Measurements from ENCODE around the gene PLRG1. TPM values are rescaled to one million over a fixed set of nuclear protein-coding genes. Genes with fewer than 3 reads are reported as not detected.

The PLRG1 gene
- polyA plus RNA-seq, 1 donor from 2014 or later = 133 TPM

DNA sequence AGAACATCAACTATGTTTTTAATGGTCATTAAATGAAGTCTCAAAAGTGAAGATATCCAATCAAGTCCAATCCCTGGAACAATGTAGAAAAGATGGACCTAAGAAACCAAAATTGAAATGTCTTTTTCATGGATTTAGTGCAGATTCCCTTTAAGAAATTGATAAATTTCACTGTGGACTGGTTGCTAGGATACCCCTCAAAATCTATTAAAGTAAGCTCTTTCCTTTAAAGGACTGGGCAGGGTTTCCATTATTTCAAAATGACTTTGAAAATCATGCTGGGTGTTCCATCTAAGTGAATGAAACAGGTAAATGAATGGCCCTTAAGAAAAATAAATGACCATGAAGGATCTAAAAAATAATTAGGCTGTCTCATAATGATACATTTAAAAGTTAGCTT lies 28.6 kb downstream of the PLRG1 start:
- Histone ChIP-seq H3F3A (ENCODE audit: insufficient read depth, low read length, poor library complexity, severe bottlenecking) (no peaks in the 10 kb centered on the region), H3K27ac (ENCODE audit: low read length) (peak overlapping the region; percentile 16), H3K9me2 (ENCODE audit: insufficient read depth, low read length) (no peaks in the 10 kb centered on the region), H4K20me1 (ENCODE audit: insufficient read depth) (no peaks in the 10 kb centered on the region), H3K4me2 (ENCODE audit: low read length) (no peak overlapping the region), H3K36me3 (ENCODE audit: insufficient read depth, low read length) (no peaks in the 10 kb centered on the region), H3K9me3 (ENCODE audit: low read length) (no peaks in the 10 kb centered on the region), H2AFZ (ENCODE audit: low read depth, low read length) (no peak overlapping the region), H3K9ac (ENCODE audit: low read length) (no peak overlapping the region), H3K4me3 (ENCODE audit: low read length) (no peak overlapping the region), H3K79me2 (replicated peaks; ENCODE audit: insufficient read depth, low read length) (no peaks in the 10 kb centered on the region), H3K27me3 (ENCODE audit: insufficient read depth, low read depth, low read length) (no peaks in the 10 kb centered on the region)
- no peak for TF ChIP-seq EP300 (conservative IDR thresholded peaks at IDR 0.05; ENCODE audit: poor library complexity, severe bottlenecking)
- TF ChIP-seq POLR2AphosphoS5 (IDR thresholded peaks at IDR 0.05) = no peak
- TF ChIP-seq, protein P1, sequence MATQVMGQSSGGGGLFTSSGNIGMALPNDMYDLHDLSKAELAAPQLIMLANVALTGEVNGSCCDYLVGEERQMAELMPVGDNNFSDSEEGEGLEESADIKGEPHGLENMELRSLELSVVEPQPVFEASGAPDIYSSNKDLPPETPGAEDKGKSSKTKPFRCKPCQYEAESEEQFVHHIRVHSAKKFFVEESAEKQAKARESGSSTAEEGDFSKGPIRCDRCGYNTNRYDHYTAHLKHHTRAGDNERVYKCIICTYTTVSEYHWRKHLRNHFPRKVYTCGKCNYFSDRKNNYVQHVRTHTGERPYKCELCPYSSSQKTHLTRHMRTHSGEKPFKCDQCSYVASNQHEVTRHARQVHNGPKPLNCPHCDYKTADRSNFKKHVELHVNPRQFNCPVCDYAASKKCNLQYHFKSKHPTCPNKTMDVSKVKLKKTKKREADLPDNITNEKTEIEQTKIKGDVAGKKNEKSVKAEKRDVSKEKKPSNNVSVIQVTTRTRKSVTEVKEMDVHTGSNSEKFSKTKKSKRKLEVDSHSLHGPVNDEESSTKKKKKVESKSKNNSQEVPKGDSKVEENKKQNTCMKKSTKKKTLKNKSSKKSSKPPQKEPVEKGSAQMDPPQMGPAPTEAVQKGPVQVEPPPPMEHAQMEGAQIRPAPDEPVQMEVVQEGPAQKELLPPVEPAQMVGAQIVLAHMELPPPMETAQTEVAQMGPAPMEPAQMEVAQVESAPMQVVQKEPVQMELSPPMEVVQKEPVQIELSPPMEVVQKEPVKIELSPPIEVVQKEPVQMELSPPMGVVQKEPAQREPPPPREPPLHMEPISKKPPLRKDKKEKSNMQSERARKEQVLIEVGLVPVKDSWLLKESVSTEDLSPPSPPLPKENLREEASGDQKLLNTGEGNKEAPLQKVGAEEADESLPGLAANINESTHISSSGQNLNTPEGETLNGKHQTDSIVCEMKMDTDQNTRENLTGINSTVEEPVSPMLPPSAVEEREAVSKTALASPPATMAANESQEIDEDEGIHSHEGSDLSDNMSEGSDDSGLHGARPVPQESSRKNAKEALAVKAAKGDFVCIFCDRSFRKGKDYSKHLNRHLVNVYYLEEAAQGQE (IDR thresholded peaks at IDR 0.05; ENCODE audit: borderline replicate concordance) = no peak
- no peak for TF ChIP-seq RAD21 (conservative IDR thresholded peaks at IDR 0.05)
- TF ChIP-seq TAF1 (IDR thresholded peaks at IDR 0.05; ENCODE audit: low read depth) = no peak
- TF ChIP-seq EZH2 (IDR thresholded peaks at IDR 0.05; ENCODE audit: borderline replicate concordance, insufficient read depth, low read length, poor library complexity, severe bottlenecking) = no peak
- TF ChIP-seq SMC3 (conservative IDR thresholded peaks at IDR 0.05; ENCODE audit: poor library complexity) = no peak
- TF ChIP-seq MXI1 (conservative IDR thresholded peaks at IDR 0.05; ENCODE audit: poor library complexity, severe bottlenecking) = no peak
- TF ChIP-seq, protein P2, sequence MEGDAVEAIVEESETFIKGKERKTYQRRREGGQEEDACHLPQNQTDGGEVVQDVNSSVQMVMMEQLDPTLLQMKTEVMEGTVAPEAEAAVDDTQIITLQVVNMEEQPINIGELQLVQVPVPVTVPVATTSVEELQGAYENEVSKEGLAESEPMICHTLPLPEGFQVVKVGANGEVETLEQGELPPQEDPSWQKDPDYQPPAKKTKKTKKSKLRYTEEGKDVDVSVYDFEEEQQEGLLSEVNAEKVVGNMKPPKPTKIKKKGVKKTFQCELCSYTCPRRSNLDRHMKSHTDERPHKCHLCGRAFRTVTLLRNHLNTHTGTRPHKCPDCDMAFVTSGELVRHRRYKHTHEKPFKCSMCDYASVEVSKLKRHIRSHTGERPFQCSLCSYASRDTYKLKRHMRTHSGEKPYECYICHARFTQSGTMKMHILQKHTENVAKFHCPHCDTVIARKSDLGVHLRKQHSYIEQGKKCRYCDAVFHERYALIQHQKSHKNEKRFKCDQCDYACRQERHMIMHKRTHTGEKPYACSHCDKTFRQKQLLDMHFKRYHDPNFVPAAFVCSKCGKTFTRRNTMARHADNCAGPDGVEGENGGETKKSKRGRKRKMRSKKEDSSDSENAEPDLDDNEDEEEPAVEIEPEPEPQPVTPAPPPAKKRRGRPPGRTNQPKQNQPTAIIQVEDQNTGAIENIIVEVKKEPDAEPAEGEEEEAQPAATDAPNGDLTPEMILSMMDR (IDR thresholded peaks at IDR 0.05; ENCODE audit: poor library complexity, severe bottlenecking) = no peak

DNA sequence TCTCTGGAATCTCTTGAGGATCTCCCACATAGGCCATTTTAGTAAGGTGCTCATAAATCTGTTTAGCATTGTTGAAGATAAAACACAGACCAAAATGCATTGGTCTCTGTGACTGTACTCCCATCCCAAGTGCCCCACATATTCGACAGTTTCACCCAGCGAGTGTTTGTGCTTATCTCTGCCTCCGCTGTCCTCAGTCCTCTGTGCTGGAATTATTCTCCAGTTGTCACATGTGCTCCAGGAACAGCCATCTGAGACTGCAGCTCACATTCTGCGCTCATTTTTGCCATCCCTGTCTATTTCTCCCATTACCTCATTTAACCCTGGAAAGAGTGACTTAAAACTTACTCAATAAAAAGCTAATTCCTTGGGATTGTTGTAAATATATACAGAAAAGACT lies 31.0 kb downstream of the PLRG1 start:
- Histone ChIP-seq H3K4me3 (ENCODE audit: low read length) (no peak overlapping the region), H3K27ac (ENCODE audit: low read length) (no peak overlapping the region), H3K9ac (ENCODE audit: low read length) (no peak overlapping the region), H3K4me2 (ENCODE audit: low read length) (no peak overlapping the region), H3K79me2 (replicated peaks; ENCODE audit: insufficient read depth, low read length) (no peaks in the 10 kb centered on the region), H3K9me3 (ENCODE audit: low read length) (no peaks in the 10 kb centered on the region), H3K27me3 (ENCODE audit: insufficient read depth, low read depth, low read length) (no peaks in the 10 kb centered on the region), H3K9me2 (ENCODE audit: insufficient read depth, low read length) (no peaks in the 10 kb centered on the region), H4K20me1 (ENCODE audit: insufficient read depth) (no peaks in the 10 kb centered on the region), H3F3A (ENCODE audit: insufficient read depth, low read length, poor library complexity, severe bottlenecking) (no peaks in the 10 kb centered on the region), H2AFZ (ENCODE audit: low read depth, low read length) (no peak overlapping the region), H3K36me3 (ENCODE audit: insufficient read depth, low read length) (no peaks in the 10 kb centered on the region)
- TF ChIP-seq EP300 (conservative IDR thresholded peaks at IDR 0.05; ENCODE audit: poor library complexity, severe bottlenecking) (no peak), POLR2AphosphoS5 (IDR thresholded peaks at IDR 0.05) (no peak), EZH2 (IDR thresholded peaks at IDR 0.05; ENCODE audit: borderline replicate concordance, insufficient read depth, low read length, poor library complexity, severe bottlenecking) (no peak), TAF1 (IDR thresholded peaks at IDR 0.05; ENCODE audit: low read depth) (no peak), RAD21 (conservative IDR thresholded peaks at IDR 0.05) (no peak), SMC3 (conservative IDR thresholded peaks at IDR 0.05; ENCODE audit: poor library complexity) (no peak), MXI1 (conservative IDR thresholded peaks at IDR 0.05; ENCODE audit: poor library complexity, severe bottlenecking) (no peak)
- TF ChIP-seq, protein P1 (IDR thresholded peaks at IDR 0.05; ENCODE audit: borderline replicate concordance) = no peak
- TF ChIP-seq, protein P2 (IDR thresholded peaks at IDR 0.05; ENCODE audit: poor library complexity, severe bottlenecking) = no peak

All from neural cell (in vitro differentiated cells).